Measurements from ENCODE around the gene PRDX6.

DNA sequence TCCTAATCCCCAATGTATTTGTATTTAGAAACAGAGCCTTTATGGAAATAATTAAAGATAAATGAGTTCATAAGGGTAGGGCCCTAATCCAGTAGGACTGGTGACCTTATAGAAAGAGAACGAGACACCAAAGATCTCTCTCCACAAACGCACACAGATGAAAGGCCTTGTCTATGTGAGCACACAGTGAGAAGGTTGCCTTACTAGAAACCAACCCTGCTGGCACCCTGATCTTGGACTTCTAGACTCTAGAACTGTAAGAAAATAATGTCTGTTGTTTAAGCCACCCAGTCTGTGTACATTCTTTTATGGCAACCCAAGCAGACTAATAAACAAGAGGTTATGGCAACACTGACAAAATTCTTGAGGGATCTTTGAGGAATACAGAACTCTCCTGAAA lies 44.8 kb upstream of the PRDX6 start:
- TF ChIP-seq, protein P1, sequence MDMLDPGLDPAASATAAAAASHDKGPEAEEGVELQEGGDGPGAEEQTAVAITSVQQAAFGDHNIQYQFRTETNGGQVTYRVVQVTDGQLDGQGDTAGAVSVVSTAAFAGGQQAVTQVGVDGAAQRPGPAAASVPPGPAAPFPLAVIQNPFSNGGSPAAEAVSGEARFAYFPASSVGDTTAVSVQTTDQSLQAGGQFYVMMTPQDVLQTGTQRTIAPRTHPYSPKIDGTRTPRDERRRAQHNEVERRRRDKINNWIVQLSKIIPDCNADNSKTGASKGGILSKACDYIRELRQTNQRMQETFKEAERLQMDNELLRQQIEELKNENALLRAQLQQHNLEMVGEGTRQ (IDR thresholded peaks at IDR 0.05; ENCODE audit: low read depth, low read length) = no peak
- TF ChIP-seq, protein P2, sequence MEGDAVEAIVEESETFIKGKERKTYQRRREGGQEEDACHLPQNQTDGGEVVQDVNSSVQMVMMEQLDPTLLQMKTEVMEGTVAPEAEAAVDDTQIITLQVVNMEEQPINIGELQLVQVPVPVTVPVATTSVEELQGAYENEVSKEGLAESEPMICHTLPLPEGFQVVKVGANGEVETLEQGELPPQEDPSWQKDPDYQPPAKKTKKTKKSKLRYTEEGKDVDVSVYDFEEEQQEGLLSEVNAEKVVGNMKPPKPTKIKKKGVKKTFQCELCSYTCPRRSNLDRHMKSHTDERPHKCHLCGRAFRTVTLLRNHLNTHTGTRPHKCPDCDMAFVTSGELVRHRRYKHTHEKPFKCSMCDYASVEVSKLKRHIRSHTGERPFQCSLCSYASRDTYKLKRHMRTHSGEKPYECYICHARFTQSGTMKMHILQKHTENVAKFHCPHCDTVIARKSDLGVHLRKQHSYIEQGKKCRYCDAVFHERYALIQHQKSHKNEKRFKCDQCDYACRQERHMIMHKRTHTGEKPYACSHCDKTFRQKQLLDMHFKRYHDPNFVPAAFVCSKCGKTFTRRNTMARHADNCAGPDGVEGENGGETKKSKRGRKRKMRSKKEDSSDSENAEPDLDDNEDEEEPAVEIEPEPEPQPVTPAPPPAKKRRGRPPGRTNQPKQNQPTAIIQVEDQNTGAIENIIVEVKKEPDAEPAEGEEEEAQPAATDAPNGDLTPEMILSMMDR (conservative IDR thresholded peaks at IDR 0.05; ENCODE audit: low read depth, low read length) = no peak
- no peak for TF ChIP-seq POLR2A (IDR thresholded peaks at IDR 0.05; ENCODE audit: low read depth, low read length)
- no peak for TF ChIP-seq RFX5 (IDR thresholded peaks at IDR 0.05; ENCODE audit: low read depth, low read length)
- no peak for TF ChIP-seq RAD21 (IDR thresholded peaks at IDR 0.05; ENCODE audit: low read length)
- TF ChIP-seq, protein P3, sequence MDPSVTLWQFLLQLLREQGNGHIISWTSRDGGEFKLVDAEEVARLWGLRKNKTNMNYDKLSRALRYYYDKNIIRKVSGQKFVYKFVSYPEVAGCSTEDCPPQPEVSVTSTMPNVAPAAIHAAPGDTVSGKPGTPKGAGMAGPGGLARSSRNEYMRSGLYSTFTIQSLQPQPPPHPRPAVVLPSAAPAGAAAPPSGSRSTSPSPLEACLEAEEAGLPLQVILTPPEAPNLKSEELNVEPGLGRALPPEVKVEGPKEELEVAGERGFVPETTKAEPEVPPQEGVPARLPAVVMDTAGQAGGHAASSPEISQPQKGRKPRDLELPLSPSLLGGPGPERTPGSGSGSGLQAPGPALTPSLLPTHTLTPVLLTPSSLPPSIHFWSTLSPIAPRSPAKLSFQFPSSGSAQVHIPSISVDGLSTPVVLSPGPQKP (IDR thresholded peaks at IDR 0.05; ENCODE audit: borderline replicate concordance, low read depth, low read length) = no peak

Measured in IMR-90 (cell line).